OCI-LY7 (cell line): ENCODE data around the gene SMARCD1. TPM values are rescaled to one million over a fixed set of nuclear protein-coding genes. Genes with fewer than 3 reads are reported as not detected.

Source experiments
- BruUV-seq: library from RNA; stranded (reverse); fragments of 400-500 nt; replicated peaks from 2 replicates; lab custom pipeline; 2021; lab: Mats Ljungman, UMichigan
- CTCF ChIA-PET: fragments of 300-600 bp; sonication (Branson Sonifier 250); formaldehyde crosslinking; loops from one replicate; lab custom pipeline; 2022; ENCODE audit warnings: antibody characterized with exemption; ENCODE audit not compliant: unreplicated experiment; lab: Charles Lee
- POLR2A ChIA-PET: fragments of 300-600 bp; sonication (Branson Sonifier 250); formaldehyde crosslinking; loops from one replicate; lab custom pipeline; 2022; ENCODE audit warnings: antibody characterized with exemption; lab: Charles Lee
- DNase-seq: peaks from one replicate; pipeline ENCODE4 v3.0.0-alpha.2; 2015; ENCODE audit warnings: low spot score
- H2AFZ ChIP-seq: fragments of 200-600 bp; sonication (generic), shearing (Covaris generic); 2 replicates; pipeline ENCODE4 v1.6.1; 2014; ENCODE audit warnings: mild to moderate bottlenecking, antibody characterized with exemption, low read length, moderate library complexity
- H3K27ac ChIP-seq: fragments of 200-600 bp; sonication (generic); 2 replicates; pipeline ENCODE4 v1.5.1; 2014; ENCODE audit warnings: mixed run types, low read depth, mild to moderate bottlenecking, moderate library complexity, low read length, inconsistent platforms; ENCODE audit not compliant: poor library complexity, severe bottlenecking
- H3K36me3 ChIP-seq: fragments of 200-600 bp; sonication (generic); 2 replicates; pipeline ENCODE4 v1.6.1; 2014; ENCODE audit warnings: mild to moderate bottlenecking, antibody characterized with exemption, low read length, moderate library complexity, mixed read lengths; ENCODE audit not compliant: insufficient read depth
- H3K4me1 ChIP-seq: fragments of 200-600 bp; sonication (generic); 2 replicates; pipeline ENCODE4 v1.5.1; 2014; ENCODE audit warnings: mild to moderate bottlenecking, low read length; ENCODE audit not compliant: insufficient read depth, poor library complexity, severe bottlenecking
- H3K4me2 ChIP-seq: fragments of 200-600 bp; sonication (generic); 2 replicates; pipeline ENCODE4 v1.6.1; 2014; ENCODE audit warnings: mild to moderate bottlenecking, low read length
- H3K4me3 ChIP-seq: fragments of 200-600 bp; sonication (generic); 2 replicates; pipeline ENCODE4 v1.5.1; 2014; ENCODE audit warnings: mild to moderate bottlenecking, low read depth, low read length; ENCODE audit not compliant: poor library complexity, severe bottlenecking
- H3K79me2 ChIP-seq: fragments of 200-600 bp; sonication (generic); 2 replicates; pipeline ENCODE4 v1.6.1; 2016; ENCODE audit warnings: low read depth, mild to moderate bottlenecking, low read length, moderate library complexity, mixed read lengths; ENCODE audit not compliant: insufficient read depth
- H3K9me2 ChIP-seq: fragments of 200-600 bp; sonication (generic); 2 replicates; pipeline ENCODE4 v1.6.1; 2016; ENCODE audit warnings: mild to moderate bottlenecking, low read length, mixed read lengths; ENCODE audit not compliant: insufficient read depth
- H3K9me3 ChIP-seq: fragments of 200-600 bp; sonication (generic); 2 replicates; pipeline ENCODE4 v1.6.1; 2014; ENCODE audit warnings: mild to moderate bottlenecking, mixed run types, low read length, mixed read lengths
- H4K20me1 ChIP-seq: fragments of 200-600 bp; sonication (generic); 2 replicates; pipeline ENCODE4 v1.6.1; 2014; ENCODE audit warnings: mild to moderate bottlenecking, antibody characterized with exemption, low read length, moderate library complexity, mixed read lengths; ENCODE audit not compliant: insufficient read depth
- EZH2phosphoT487 ChIP-seq: fragments of 200-600 bp; sonication (generic); IDR thresholded peaks from 2 replicates; pipeline ENCODE4 v1.6.1; 2018; ENCODE audit warnings: low read depth, borderline replicate concordance, mild to moderate bottlenecking, mixed run types, antibody characterized with exemption, low read length, moderate library complexity, mixed read lengths
- intact Hi-C: fragments of 100-400 bp; cut with micrococcal nuclease; formaldehyde crosslinking; loops from one replicate; pipeline ENCODE4 v1.10.0; 2022; ENCODE audit not compliant: unreplicated experiment
- total RNA-seq, 2 experiments: library from RNA; depleted of rRNA in 1 of 2; stranded (reverse); fragments of >200 nt in 1 of 2; shearing (Covaris generic) in 1 of 2; gene quantifications; 2 replicates each; pipeline ENCODE4 v1.2.3, GENCODE V29; 2014 to 2022
- TF ChIP-seq, protein P1 (sequence below): fragments of 200-600 bp; sonication (generic); conservative IDR thresholded peaks from 2 replicates; pipeline ENCODE4 v1.5.1; 2014; ENCODE audit warnings: mild to moderate bottlenecking, antibody characterized with exemption, low read length, moderate library complexity, mixed read lengths

Gene SMARCD1
- total RNA-seq, 2 experiments from 2014 or later = 92.8 to 134 TPM

DNA sequence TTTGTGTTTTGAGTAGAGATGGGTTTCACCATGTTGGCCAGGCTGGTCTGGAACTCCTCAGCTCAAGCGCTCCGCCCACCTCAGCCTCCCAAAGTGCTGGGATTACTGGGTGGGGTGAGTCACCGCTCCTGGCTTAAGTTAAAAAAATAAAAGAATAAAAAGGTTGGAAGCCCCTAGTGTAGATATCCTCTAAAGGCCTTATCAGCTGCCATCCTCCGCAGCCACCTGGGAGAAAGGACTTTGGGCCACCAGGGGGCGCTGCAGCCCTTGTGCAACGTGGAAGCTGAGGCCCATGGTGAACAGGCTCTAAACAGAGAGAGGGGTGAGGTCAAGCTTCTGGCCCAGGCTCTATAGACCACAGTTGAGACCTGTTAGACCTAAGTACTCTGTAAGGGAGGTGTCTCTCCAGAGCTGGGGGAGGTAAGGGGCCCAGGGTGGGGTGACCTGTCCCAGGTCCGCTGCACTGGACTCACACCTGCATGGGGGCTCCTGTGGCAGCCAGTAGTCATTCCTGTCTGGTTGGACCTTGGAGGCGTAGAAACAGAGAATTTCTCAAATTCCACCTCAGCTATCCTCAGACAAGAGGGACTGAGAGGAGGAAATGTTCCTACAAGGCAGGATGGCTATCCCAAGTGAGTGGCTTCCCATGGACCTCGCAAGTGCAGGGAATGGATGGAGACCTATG is 45.8 kb upstream of the SMARCD1 start:
- ChIA-PET POLR2A (interaction anchor here (0.6 kb wide), 3 partner anchors 32 to 1238 kb away, joined by 3 to 5 read pairs (median 4); no protein-coding TSS in a partner anchor), CTCF (interaction anchor here (1.2 to 1.4 kb wide), 4 partner anchors 11 to 73 kb away, joined by 3 to 5 read pairs (median 4); partner anchors contain the start of gene RACGAP1)
- no peak overlapping the region for H3K4me2 ChIP-seq
- no peak overlapping the region for H2AFZ ChIP-seq
- H3K79me2 ChIP-seq = no peaks in the 10 kb centered on the region
- TF ChIP-seq, protein P1, sequence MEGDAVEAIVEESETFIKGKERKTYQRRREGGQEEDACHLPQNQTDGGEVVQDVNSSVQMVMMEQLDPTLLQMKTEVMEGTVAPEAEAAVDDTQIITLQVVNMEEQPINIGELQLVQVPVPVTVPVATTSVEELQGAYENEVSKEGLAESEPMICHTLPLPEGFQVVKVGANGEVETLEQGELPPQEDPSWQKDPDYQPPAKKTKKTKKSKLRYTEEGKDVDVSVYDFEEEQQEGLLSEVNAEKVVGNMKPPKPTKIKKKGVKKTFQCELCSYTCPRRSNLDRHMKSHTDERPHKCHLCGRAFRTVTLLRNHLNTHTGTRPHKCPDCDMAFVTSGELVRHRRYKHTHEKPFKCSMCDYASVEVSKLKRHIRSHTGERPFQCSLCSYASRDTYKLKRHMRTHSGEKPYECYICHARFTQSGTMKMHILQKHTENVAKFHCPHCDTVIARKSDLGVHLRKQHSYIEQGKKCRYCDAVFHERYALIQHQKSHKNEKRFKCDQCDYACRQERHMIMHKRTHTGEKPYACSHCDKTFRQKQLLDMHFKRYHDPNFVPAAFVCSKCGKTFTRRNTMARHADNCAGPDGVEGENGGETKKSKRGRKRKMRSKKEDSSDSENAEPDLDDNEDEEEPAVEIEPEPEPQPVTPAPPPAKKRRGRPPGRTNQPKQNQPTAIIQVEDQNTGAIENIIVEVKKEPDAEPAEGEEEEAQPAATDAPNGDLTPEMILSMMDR = peak; percentile 96
- no peak for TF ChIP-seq EZH2phosphoT487
- no peaks in the 10 kb centered on the region for H4K20me1 ChIP-seq
- no peak overlapping the region for H3K27ac ChIP-seq
- no peaks in the 10 kb centered on the region for H3K9me3 ChIP-seq
- no peaks in the 10 kb centered on the region for H3K36me3 ChIP-seq
- intact Hi-C loops = loop anchor here (1.0 to 5.0 kb wide), 3 partner anchors 17 to 72 kb away; no protein-coding TSS in a partner anchor
- no peaks in the 10 kb centered on the region for H3K4me1 ChIP-seq
- no peaks in the 10 kb centered on the region for H3K9me2 ChIP-seq
- BruUV-seq = no TSS peak
- no peak overlapping the region for H3K4me3 ChIP-seq
- DNase-seq = peak; percentile 85

DNA sequence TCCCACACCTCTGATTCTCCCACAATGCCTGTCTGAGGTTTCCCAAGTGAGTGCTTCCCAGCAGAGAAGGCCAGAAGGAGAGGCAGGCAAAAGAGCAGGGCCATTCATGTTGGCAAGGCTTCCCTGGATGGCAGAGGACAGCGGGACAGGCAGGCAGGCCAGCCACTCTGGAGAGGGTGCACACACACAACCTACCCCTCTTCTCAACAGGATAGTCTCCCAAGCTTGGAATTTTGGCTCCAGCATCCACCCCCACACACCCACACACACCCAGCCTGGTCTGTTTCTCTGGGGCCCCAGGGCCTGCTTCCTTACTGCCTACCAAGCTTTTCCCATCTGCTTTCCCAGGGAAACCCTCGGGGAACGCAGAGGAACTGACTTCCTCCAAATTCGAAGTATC is 44.5 kb upstream of the SMARCD1 start:
- Histone ChIP-seq H3K4me3 (no peak overlapping the region), H3K9me2 (no peaks in the 10 kb centered on the region), H3K4me1 (no peaks in the 10 kb centered on the region), H3K9me3 (no peaks in the 10 kb centered on the region), H3K4me2 (no peak overlapping the region), H4K20me1 (no peaks in the 10 kb centered on the region), H3K36me3 (no peaks in the 10 kb centered on the region), H2AFZ (no peak overlapping the region), H3K79me2 (no peaks in the 10 kb centered on the region), H3K27ac (no peak overlapping the region)
- ChIA-PET POLR2A (no interaction called here), CTCF (no interaction called here)
- no TSS peak for BruUV-seq
- intact Hi-C loops = no loop called here
- TF ChIP-seq, protein P1 = no peak
- TF ChIP-seq EZH2phosphoT487 = no peak
- DNase-seq = no peak
